A549 treated with dexamethasone at 1 μM for 4 hours (cell line): ENCODE data around the gene AKR1C4. TPM values are rescaled to one million over a fixed set of nuclear protein-coding genes. Genes with fewer than 3 reads are reported as not detected.

ENCODE experiments used
- total RNA-seq: library from RNA; stranded (reverse); fragments of 200-300 nt; extraction: Qiagen RNA extraction; gene quantifications from 5 replicates; pipeline ENCODE4 v1.2.3, GENCODE V29; 2022

Gene AKR1C4
- total RNA-seq: 0.14 to 0.40 TPM (median 0.25 TPM) in 5 replicates

GRCh38 chr10:5196702-5197113 lies at the start of gene AKR1C4:
TSS of gene AKR1C4 (plus strand) at chr10:5196837. CDS start at chr10:5196868, 31 bp downstream.

DNA sequence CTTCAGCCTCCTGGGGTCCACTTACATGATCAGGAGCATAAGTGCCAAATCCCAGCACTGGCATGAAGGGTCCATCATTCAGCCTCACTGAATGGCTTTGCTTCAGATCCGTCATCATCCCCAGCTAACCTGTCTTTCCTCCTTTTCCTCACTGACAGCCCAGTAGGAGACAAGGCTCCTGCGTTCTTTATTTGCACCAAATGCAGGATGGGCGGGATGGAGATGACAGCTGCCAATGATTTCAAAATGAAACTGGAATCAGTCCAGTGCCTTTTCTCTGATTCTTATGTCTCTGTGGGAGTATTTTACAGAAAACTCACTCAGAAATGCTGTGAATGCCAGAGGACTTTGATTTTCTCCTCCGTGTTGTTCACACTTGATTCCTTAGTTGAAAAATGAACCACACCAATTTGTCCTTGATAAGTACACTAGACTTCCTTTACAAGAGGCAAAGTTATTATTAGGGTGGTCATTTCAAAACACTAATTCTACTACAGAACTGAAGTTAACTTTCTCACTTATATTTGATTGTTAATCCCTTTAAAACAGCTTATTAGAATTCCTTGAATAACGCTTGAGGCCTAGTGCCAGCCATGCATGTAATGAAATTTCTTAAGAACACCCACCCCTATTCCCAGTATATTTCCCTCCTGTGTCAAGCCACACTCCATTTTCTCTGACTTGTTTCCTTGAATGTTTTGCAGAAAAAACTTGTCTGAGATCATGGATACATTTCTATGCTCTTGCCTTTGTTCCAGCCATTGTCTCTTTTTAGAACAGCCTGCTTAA lies 11.5 kb upstream of the AKR1C4 start, which contains the start of gene AKR1C8:
TSS of gene AKR1C8 (minus strand) at position 164 of the 789 bp plus-strand sequence. CDS start at position 118, 46 bp downstream.

Other genes with a start within 250 kb of the AKR1C4 start
- gene AKR1C1, start 233.4 kb upstream of the AKR1C4 start, total RNA-seq: 456 to 574 TPM (median 549 TPM) in 5 replicates
- gene AKR1C2, start 193.0 kb upstream of the AKR1C4 start, total RNA-seq: 3,478 to 4,005 TPM (median 3,689 TPM) in 5 replicates
- 1,052 to 1,178 TPM (median 1,142 TPM) in 5 replicates for gene AKR1C3, start 102.4 kb upstream of the AKR1C4 start, total RNA-seq
- gene AKR1C8, start 11.7 kb upstream of the AKR1C4 start, total RNA-seq: 0.07 to 0.14 TPM (median 0.08 TPM) in 5 replicates
- not detected in 5 replicates for gene UCN3, start 168.1 kb downstream of the AKR1C4 start, total RNA-seq
- gene TUBAL3, start 208.0 kb downstream of the AKR1C4 start, total RNA-seq: 0.18 to 0.24 TPM (median 0.24 TPM) in 5 replicates
- 44.5 to 61.5 TPM (median 56.0 TPM) in 5 replicates for gene NET1, start 215.7 kb downstream of the AKR1C4 start, total RNA-seq